Kidney epithelial cell (primary cell): Measurements from ENCODE around the gene STIP1. TPM values are rescaled to one million over a fixed set of nuclear protein-coding genes. Genes with fewer than 3 reads are reported as not detected.

Experiments used
- DNase-seq: peaks from one replicate; pipeline ENCODE4 v3.0.0-alpha.2; 2010; ENCODE audit warnings: low read depth
- H3K27me3 ChIP-seq: 2 replicates; pipeline ENCODE4 v1.6.0; 2011; ENCODE audit warnings: low read length; ENCODE audit not compliant: control insufficient read depth, insufficient read depth
- H3K36me3 ChIP-seq: 2 replicates; pipeline ENCODE4 v1.5.1; 2011; ENCODE audit warnings: low read length; ENCODE audit not compliant: control insufficient read depth, insufficient read depth
- H3K4me3 ChIP-seq: 2 replicates; pipeline ENCODE4 v1.5.1; 2011; ENCODE audit warnings: low read depth, mild to moderate bottlenecking, control low read depth, low read length
- total RNA-seq: library from RNA; depleted of rRNA; stranded (reverse); fragments of >200 nt; gene quantifications from 2 replicates; pipeline ENCODE4 v1.2.3, GENCODE V29; 2015
- TF ChIP-seq, protein P1 (sequence below): IDR thresholded peaks from 2 replicates; pipeline ENCODE4 v1.5.1; 2011; ENCODE audit warnings: mild to moderate bottlenecking, moderate library complexity, low read length, control low read depth, inconsistent platforms; ENCODE audit not compliant: insufficient read depth, poor library complexity, severe bottlenecking

The STIP1 gene
- total RNA-seq, 1 donor from 2014 or later, result 138 TPM

DNA sequence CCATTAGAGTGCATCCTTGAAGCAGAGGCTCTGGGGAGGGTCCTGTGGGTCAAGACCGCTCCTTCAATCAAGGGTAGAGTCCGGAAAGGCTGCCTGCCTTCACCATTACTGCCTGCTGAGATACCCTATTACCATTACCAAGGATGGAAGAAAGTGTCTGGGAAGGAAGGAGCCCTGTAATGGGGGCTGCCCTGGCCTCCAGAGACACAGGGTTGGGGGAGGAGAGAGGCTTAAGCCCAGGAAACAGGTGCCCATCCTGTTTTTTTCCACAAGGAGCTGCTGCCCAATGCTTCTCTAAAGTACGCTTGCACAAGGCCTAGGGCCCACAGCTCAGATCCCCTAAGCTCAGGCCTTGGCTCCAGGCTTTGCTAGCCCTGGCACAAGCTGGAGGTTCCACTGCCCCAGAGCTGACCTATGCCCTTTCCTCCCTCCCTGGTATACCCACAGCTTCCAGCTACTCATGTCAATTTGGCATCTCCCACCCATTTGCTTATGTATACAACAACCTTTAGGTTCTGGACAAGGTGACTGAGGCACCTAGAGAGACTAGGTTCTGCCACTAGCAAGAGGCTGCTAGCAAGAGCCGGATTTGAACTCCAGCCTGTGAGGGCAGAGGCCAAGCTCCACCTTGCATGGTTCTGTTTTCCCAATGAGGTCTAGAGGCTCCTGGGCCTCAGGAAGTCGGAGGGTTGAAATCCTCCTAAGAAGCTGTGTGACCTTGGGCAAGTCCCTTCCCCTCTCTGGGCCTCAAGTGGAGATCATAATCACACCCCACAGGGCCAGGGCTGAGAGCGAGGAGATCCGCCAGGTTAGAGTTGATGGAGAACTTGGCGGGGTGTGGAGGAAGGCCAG is 63.8 kb downstream of the STIP1 start:
- Histone ChIP-seq H3K4me3 (no peak overlapping the region), H3K36me3 (no peaks in the 10 kb centered on the region), H3K27me3 (no peaks in the 10 kb centered on the region)
- TF ChIP-seq, protein P1, sequence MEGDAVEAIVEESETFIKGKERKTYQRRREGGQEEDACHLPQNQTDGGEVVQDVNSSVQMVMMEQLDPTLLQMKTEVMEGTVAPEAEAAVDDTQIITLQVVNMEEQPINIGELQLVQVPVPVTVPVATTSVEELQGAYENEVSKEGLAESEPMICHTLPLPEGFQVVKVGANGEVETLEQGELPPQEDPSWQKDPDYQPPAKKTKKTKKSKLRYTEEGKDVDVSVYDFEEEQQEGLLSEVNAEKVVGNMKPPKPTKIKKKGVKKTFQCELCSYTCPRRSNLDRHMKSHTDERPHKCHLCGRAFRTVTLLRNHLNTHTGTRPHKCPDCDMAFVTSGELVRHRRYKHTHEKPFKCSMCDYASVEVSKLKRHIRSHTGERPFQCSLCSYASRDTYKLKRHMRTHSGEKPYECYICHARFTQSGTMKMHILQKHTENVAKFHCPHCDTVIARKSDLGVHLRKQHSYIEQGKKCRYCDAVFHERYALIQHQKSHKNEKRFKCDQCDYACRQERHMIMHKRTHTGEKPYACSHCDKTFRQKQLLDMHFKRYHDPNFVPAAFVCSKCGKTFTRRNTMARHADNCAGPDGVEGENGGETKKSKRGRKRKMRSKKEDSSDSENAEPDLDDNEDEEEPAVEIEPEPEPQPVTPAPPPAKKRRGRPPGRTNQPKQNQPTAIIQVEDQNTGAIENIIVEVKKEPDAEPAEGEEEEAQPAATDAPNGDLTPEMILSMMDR, result no peak
- DNase-seq, result no peak

DNA sequence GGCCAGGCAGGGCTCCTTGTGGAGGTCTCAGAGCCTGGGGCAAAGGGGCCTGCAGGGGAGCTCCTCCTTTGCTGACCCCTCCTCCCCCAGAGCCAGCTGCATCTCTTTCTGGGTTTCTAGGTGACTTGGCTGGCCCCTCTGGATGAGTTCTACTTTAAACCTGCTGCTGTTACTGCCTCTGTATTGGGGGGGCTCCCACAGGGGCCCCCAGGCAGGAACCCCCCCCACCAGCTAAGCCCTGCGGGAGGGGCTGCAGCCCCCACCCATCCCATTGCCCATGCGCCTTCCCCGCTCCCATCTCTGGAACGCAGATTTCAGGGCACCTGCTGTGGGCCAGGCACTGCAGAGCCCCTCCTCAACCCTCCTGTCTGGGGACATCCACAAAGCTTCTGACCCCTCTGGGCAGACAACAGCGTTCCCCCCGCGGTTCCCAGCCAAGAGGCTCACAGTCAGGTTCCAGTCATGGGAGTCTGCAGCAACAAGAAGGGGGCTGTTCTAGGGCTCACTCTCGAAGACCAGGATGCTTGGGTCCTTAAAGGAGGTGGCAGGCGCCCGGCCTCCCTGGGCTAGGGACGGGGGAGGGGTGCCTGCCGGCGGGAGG is 64.5 kb downstream of the STIP1 start:
- no peak for DNase-seq
- H3K36me3 ChIP-seq, result no peaks in the 10 kb centered on the region
- H3K27me3 ChIP-seq, result no peaks in the 10 kb centered on the region
- TF ChIP-seq, protein P1, result no peak
- H3K4me3 ChIP-seq, result peak overlapping the region; percentile 77

DNA sequence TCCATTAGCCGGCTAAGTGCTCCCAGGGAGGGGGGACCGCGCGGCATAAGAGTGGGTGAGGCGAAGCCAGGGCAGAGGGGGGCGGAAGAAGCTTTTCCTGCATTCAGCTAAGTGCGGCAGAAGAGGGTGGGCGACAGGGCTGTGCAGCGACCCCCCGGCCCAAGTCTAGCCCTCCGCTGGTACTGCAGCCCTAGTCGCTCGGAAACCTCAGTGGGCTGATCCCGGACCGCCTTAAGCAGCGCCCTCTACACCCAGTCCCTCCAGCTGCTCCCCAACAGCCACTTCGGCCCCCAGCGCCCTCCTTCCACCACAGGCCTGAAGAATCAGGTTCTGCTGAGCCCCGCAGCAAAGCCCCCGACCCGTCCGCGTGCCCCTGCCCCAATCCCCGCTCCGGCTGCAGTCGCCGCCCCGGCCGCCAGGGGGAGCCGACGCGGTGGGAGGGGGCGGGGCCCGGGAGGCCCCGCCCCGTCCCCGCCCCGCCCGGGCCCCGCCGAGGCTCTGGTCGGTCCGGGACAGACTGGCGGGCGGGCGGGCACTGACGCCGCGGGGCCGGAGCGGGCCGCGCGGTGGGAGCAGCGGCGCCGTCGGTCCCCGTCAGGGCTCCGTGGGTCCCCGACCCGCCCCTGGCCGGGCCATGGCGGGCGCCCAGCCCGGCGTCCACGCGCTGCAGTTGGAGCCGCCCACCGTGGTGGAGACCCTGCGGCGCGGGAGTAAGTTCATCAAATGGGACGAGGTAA is 65.2 kb downstream of the STIP1 start, which contains the start of gene PLCB3:
PLCB3 (plus strand) TSS at position 515 of the 737 bp plus-strand sequence; CDS start at position 635, 120 bp downstream.
- no peak for DNase-seq
- Histone ChIP-seq H3K36me3 (no peaks in the 10 kb centered on the region), H3K4me3 (peak within 1 kb of the TSS; percentile 77), H3K27me3 (no peaks in the 10 kb centered on the region)
- TF ChIP-seq, protein P1, result peak; percentile 47

DNA sequence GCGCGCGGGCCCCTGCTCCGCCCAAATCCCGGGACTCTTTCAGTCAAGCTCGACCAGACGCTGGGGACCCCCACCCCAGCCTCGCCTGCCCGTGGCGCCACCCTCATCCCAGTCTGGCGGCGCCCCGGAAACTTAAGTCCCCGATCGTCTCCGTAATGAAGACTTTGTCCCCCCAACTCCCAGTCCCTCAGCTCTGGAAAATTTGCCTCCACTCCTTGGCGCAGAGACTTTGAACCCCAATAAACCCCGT is 65.7 kb downstream of the STIP1 start:
- DNase-seq, result no peak
- peaks cover 2% of the 10 kb centered on the region for H3K36me3 ChIP-seq
- H3K27me3 ChIP-seq, result no peaks in the 10 kb centered on the region
- peak overlapping the region; percentile 77 for H3K4me3 ChIP-seq
- TF ChIP-seq, protein P1, result no peak

DNA sequence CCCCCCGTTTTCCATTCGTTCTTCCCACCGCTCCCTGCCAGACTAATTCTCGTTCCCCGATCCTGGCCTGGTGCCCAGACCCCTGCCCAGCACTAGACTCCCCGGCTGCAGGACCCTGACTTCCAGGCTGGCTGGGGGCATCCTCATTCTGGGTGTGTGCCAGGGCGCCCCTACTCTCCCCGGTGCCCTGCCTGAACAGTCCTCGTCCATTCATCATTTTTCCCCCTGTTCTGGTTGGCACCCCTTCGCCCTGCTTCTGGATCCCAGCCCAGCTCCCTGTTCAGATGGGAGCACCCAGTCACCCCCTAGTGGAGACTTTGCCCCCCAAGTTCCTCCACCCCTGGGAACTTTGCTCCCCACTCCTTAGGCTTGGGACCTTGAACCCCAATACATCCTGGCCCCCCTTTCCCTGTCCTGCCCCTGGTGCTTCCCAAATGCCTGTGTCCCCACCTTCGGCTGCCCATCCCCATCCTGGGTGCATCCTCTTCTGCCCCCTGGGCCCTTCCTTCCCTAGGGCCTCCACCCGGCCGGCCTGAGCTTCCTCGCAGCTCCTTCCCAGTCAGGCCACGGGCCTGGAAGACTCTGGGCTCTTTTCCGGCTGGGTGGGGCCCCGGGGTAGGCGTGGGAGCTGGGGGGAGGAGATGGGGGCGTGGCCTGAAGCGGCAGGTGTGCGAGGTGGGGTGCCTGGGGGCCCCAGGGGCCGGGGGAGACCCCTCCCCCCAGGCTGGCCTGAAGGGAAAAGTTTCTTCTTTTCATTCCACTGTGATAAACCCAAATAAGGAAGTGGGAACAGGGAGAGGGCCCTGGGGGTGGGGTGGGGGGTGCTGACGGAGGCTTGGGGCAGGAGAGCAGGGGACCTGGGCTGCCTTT is 66.3 kb downstream of the STIP1 start:
- Histone ChIP-seq H3K27me3 (no peaks in the 10 kb centered on the region), H3K4me3 (peak overlapping the region; percentile 77), H3K36me3 (peaks cover 2% of the 10 kb centered on the region)
- TF ChIP-seq, protein P1, result peak; percentile 38
- DNase-seq, result no peak
